SK-N-MC (cell line): ENCODE measurements around the gene PTCHD1.

Experiments
- EZH2 ChIP-seq: fragments of 200-600 bp; sonication (generic); IDR thresholded peaks from one replicate; pipeline ENCODE4 v1.6.1; 2017; ENCODE audit warnings: antibody characterized with exemption
- FOXP2 ChIP-seq: optimal IDR thresholded peaks from 2 replicates; pipeline ENCODE3; 2011; ENCODE audit warnings: mild to moderate bottlenecking, moderate library complexity; ENCODE audit not compliant: insufficient read depth; ENCODE audit errors: extremely low read length, control extremely low read depth
- POLR2AphosphoS5 ChIP-seq: IDR thresholded peaks from 2 replicates; pipeline ENCODE4 v1.6.1; 2012; ENCODE audit warnings: mild to moderate bottlenecking, low read depth, low read length, borderline replicate concordance

DNA sequence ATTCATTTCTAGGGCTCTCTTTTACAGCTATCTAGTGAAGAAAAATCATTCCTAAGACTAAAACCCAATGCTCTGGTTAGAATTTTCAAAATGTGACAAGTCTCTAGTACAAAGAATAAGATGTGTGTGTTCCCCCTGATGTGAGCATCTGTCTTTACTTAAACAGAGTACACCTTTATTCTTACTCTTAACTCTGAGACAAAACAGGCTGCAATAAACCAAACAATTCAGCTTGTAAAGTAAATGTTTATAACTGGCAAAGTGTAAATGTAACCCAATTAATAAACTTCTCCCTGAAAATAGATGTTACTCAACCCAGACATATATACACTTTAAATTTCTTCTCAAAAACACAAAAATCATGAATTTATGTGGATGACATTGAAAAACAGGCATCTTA lies 51.6 kb downstream of the PTCHD1 start:
- TF ChIP-seq POLR2AphosphoS5 = no peak
- TF ChIP-seq EZH2 = no peak
- TF ChIP-seq FOXP2 = no peak
